ENCODE measurements around the gene SLIT1. TPM values are rescaled to one million over a fixed set of nuclear protein-coding genes. Genes with fewer than 3 reads are reported as not detected.
"Not testable (repeated sequence)": the region's sequence is repeated elsewhere in the genome, so short reads cannot be mapped to it uniquely, and the experiment has no call there.

SLIT1 gene
- total RNA-seq, 1 experiment from 2014 or later: 0.41 TPM

GRCh38 chr10:97086530-97086929 is 99.2 kb downstream of the SLIT1 start:
- H3K27me3 ChIP-seq (replicated peaks; ENCODE audit: control insufficient read depth, insufficient read depth, low read length): no peaks in the 10 kb centered on the region
- intact Hi-C loops (cut with micrococcal nuclease; ENCODE audit: unreplicated experiment): no loop called here
- H3K4me3 Mint-ChIP-seq (ENCODE audit: unreplicated experiment): no peak overlapping the region
- TF ChIP-seq, protein P1, sequence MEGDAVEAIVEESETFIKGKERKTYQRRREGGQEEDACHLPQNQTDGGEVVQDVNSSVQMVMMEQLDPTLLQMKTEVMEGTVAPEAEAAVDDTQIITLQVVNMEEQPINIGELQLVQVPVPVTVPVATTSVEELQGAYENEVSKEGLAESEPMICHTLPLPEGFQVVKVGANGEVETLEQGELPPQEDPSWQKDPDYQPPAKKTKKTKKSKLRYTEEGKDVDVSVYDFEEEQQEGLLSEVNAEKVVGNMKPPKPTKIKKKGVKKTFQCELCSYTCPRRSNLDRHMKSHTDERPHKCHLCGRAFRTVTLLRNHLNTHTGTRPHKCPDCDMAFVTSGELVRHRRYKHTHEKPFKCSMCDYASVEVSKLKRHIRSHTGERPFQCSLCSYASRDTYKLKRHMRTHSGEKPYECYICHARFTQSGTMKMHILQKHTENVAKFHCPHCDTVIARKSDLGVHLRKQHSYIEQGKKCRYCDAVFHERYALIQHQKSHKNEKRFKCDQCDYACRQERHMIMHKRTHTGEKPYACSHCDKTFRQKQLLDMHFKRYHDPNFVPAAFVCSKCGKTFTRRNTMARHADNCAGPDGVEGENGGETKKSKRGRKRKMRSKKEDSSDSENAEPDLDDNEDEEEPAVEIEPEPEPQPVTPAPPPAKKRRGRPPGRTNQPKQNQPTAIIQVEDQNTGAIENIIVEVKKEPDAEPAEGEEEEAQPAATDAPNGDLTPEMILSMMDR (IDR thresholded peaks at IDR 0.05; ENCODE audit: insufficient read depth in 1 of 2, low read depth in 1 of 2, low read length in 1 of 2, severe bottlenecking in 1 of 2, unreplicated experiment in 1 of 2): no peak
- DNase-seq: no peak
- BruUV-seq (replicated peaks): no TSS peak
- ChIA-PET CTCF (interaction anchor here (1.1 kb wide), 1 partner anchor 13 kb away, joined by 3 read pairs; no protein-coding TSS in a partner anchor), POLR2A (no interaction called here)
- no peaks in the 10 kb centered on the region for H3K4me1 ChIP-seq
- no peaks in the 10 kb centered on the region for H3K36me3 ChIP-seq (ENCODE audit: control insufficient read depth, insufficient read depth, low read length)
- H3K36me3 Mint-ChIP-seq (ENCODE audit: insufficient read depth, unreplicated experiment): no peaks in the 10 kb centered on the region
- H3K9me3 Mint-ChIP-seq (ENCODE audit: unreplicated experiment): no peaks in the 10 kb centered on the region
- no peak overlapping the region for H3K27ac Mint-ChIP-seq (ENCODE audit: unreplicated experiment)
- H3K27me3 Mint-ChIP-seq (ENCODE audit: insufficient read depth, unreplicated experiment): peaks cover 22% of the 10 kb centered on the region
- H3K4me1 Mint-ChIP-seq (ENCODE audit: low read depth, unreplicated experiment): no peaks in the 10 kb centered on the region
- no peaks in the 10 kb centered on the region for H3K9me3 ChIP-seq
- H3K4me3 ChIP-seq (ENCODE audit: low read depth, low read length): no peak overlapping the region

- ChIA-PET CTCF (interaction anchor here (3.1 kb wide), 1 partner anchor 11 kb away, joined by 20 read pairs; no protein-coding TSS in a partner anchor), POLR2A (no interaction called here)
- Histone ChIP-seq H3K4me3 (ENCODE audit: low read depth, low read length) (no peak overlapping the region), H3K9me3 (no peaks in the 10 kb centered on the region), H3K27me3 (replicated peaks; ENCODE audit: control insufficient read depth, insufficient read depth, low read length) (no peaks in the 10 kb centered on the region; the same call in 1 of the 2 replicates), H3K4me1 (no peaks in the 10 kb centered on the region), H3K36me3 (ENCODE audit: control insufficient read depth, insufficient read depth, low read length) (no peaks in the 10 kb centered on the region)
- Mint-ChIP-seq H3K27me3 (ENCODE audit: insufficient read depth, unreplicated experiment) (peaks cover 9% of the 10 kb centered on the region), H3K27ac (ENCODE audit: unreplicated experiment) (no peak overlapping the region), H3K4me1 (ENCODE audit: low read depth, unreplicated experiment) (no peaks in the 10 kb centered on the region), H3K36me3 (ENCODE audit: insufficient read depth, unreplicated experiment) (no peaks in the 10 kb centered on the region), H3K4me3 (ENCODE audit: unreplicated experiment) (no peak overlapping the region), H3K9me3 (ENCODE audit: unreplicated experiment) (no peaks in the 10 kb centered on the region)
- TF ChIP-seq, protein P1 (IDR thresholded peaks at IDR 0.05; ENCODE audit: insufficient read depth in 1 of 2, low read depth in 1 of 2, low read length in 1 of 2, severe bottlenecking in 1 of 2, unreplicated experiment in 1 of 2): no peak
- no TSS peak for BruUV-seq (replicated peaks)
- no peak for DNase-seq
- intact Hi-C loops (cut with micrococcal nuclease; ENCODE audit: unreplicated experiment): no loop called here
Observed at GRCh38 chr10:97083228-97083829, 102.4 kb downstream of the SLIT1 start.

DNA sequence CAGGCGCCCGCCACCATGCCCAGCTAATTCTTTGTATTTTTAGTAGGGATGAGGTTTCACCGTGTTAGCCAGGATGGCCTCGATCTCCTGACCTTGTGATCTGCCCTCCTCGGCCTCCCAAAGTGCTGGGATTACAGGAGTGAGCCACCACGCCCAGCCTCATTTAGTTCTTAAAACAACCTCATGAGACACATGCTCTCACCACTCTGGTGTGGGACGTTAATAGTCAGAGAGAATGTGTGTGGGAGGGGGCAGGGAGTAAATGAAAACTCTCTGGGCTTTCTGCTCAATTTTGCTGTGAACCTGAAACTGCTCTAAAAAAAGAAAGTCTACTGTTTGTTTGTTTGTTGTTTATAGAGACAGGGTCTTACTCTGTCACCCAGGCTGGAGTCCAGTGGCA is 103.2 kb downstream of the SLIT1 start:
- H3K4me1 ChIP-seq; H3K27ac Mint-ChIP-seq (ENCODE audit: unreplicated experiment); DNase-seq; BruUV-seq (replicated peaks); POLR2A ChIA-PET; H3K9me3 ChIP-seq; H3K4me3 ChIP-seq (ENCODE audit: low read depth, low read length); H3K27me3 Mint-ChIP-seq (ENCODE audit: insufficient read depth, unreplicated experiment); H3K27me3 ChIP-seq (replicated peaks; ENCODE audit: control insufficient read depth, insufficient read depth, low read length); H3K9me3 Mint-ChIP-seq (ENCODE audit: unreplicated experiment); H3K36me3 Mint-ChIP-seq (ENCODE audit: insufficient read depth, unreplicated experiment); intact Hi-C loops (cut with micrococcal nuclease; ENCODE audit: unreplicated experiment); H3K4me3 Mint-ChIP-seq (ENCODE audit: unreplicated experiment); H3K4me1 Mint-ChIP-seq (ENCODE audit: low read depth, unreplicated experiment); H3K36me3 ChIP-seq (ENCODE audit: control insufficient read depth, insufficient read depth, low read length): not testable (repeated sequence)
- CTCF ChIA-PET: interaction anchor here (0.8 to 3.1 kb wide), 4 partner anchors 10 to 128 kb away, joined by 3 to 20 read pairs (median 6); no protein-coding TSS in a partner anchor

All from Caco-2 (cell line).